ENCODE measurements around the gene DOCK10. TPM values are rescaled to one million over a fixed set of nuclear protein-coding genes. Genes with fewer than 3 reads are reported as not detected.

The DOCK10 gene
- total RNA-seq, 4 donors from 2014 or later, result 11.9 to 42.0 (median 17.9) TPM

DNA sequence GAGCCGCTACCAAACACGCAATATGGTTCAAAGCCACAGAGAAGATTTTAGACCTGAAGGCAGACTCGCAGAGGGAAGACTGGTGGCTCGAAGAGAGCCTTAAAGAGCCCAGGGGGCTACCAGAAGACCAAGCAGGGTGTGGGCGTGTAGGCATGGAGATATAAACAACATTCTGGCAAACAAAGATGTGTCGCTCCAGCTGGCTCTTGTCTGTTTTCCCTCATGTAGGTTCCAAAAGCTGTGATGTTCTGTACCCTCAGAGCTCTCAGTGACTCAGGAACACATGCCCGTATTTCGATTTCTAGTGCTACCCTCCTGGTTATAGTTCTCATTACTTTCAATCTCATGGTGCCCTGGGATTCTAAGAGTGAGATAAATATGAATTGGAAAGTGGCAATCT lies 44.5 kb downstream of the DOCK10 start:
- no peak for ATAC-seq (ENCODE audit: low FRiP score)
- no peak for DNase-seq (ENCODE audit: low spot score)
- TF ChIP-seq, protein P1, sequence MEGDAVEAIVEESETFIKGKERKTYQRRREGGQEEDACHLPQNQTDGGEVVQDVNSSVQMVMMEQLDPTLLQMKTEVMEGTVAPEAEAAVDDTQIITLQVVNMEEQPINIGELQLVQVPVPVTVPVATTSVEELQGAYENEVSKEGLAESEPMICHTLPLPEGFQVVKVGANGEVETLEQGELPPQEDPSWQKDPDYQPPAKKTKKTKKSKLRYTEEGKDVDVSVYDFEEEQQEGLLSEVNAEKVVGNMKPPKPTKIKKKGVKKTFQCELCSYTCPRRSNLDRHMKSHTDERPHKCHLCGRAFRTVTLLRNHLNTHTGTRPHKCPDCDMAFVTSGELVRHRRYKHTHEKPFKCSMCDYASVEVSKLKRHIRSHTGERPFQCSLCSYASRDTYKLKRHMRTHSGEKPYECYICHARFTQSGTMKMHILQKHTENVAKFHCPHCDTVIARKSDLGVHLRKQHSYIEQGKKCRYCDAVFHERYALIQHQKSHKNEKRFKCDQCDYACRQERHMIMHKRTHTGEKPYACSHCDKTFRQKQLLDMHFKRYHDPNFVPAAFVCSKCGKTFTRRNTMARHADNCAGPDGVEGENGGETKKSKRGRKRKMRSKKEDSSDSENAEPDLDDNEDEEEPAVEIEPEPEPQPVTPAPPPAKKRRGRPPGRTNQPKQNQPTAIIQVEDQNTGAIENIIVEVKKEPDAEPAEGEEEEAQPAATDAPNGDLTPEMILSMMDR (IDR thresholded peaks at IDR 0.05), result no peak

DNA sequence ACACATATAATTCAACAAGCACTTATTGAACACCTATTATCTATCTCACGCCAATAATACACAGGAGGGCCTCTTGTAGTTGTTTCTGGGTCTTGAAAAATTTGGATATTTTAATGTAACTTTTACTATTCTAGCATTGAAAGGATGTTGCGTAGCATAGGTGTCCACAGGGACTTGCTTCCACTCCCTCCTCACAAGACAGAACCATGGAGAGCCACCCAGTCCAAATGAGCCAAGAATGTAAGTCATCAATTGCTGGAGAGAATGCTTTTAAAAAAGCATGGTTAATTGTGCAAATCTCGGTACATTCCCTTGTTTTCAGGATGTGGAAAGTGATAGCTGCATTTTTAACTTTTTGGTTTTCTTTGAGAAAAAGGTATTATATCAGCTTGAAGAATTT lies 46.8 kb downstream of the DOCK10 start:
- ATAC-seq (ENCODE audit: low FRiP score), result no peak
- no peak for DNase-seq (ENCODE audit: low spot score)

DNA sequence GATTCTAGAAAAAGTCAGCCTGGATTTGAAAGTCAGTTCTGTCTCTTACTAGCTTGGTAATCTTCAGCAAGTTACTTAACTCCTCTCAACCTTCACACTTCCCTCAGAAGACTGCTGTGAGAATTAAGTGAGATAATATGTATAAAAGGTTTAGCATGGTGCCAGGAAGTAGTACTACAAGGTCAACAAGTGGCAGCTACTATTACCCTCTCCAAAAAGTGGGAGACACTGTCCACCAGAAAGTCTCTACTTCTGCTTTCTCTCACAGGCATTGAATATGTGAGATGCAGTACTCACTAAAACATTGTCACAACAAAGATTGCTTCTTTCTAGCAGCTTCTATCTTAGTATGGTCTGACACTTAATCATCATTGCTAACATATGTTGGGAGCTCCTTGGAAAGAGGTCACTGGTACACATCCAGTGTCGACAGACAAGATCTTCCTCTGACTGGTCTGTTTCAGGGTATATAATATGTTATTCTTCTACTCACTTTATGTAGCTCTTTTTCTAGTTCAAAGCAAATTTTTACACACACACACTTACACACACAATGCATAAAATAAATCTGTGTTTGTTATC lies 47.9 kb downstream of the DOCK10 start:
- TF ChIP-seq, protein P1 (IDR thresholded peaks at IDR 0.05), result no peak
- ATAC-seq (ENCODE audit: low FRiP score) (no peak), DNase-seq (ENCODE audit: low spot score) (no peak)

More for the DNA sequence above, 46.8 kb downstream of the DOCK10 start:
- TF ChIP-seq, protein P1 (IDR thresholded peaks at IDR 0.05), result no peak

DNA sequence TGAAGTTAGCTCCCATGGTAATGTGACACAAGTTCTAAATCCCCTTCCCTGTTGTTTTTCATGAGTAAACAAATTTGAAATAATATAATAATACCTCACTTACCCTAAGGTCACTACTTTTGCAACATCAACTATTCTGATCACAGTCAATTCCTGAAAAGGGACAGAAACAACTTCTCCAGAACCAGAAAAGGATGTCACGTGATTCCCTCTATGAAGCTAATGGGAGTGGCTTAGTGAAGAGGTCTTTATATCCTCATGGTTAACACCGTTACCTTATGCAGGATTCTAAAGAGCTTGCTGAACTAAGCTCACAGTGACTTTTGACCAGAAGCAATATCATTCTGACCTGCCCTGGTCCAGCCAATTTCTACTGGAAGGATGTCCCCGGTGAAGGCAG lies 51.6 kb downstream of the DOCK10 start:
- no peak for DNase-seq (ENCODE audit: low spot score)
- TF ChIP-seq, protein P1 (IDR thresholded peaks at IDR 0.05), result no peak
- no peak for ATAC-seq (ENCODE audit: low FRiP score)

DNA sequence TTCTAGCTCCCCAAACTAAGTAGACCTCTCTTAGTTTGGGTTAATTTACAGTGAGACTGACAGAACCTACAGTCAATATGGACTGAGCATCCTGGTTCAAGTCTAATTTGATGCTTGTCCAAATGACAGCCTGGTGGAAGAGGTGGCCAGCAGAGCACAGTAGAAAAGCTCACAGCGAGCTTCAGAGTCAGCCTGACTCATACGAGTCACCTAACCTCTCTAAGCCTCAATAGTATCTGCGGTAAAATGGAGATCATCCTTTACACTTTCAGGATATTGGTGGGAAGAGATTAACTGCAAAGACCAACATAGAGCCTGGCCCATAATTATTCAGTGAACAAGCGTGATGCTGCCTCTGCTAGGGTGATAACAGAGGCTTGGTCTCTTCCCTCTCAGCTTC lies 54.5 kb downstream of the DOCK10 start:
- TF ChIP-seq, protein P1 (IDR thresholded peaks at IDR 0.05), result no peak
- DNase-seq (ENCODE audit: low spot score), result no peak
- ATAC-seq (ENCODE audit: low FRiP score), result no peak

DNA sequence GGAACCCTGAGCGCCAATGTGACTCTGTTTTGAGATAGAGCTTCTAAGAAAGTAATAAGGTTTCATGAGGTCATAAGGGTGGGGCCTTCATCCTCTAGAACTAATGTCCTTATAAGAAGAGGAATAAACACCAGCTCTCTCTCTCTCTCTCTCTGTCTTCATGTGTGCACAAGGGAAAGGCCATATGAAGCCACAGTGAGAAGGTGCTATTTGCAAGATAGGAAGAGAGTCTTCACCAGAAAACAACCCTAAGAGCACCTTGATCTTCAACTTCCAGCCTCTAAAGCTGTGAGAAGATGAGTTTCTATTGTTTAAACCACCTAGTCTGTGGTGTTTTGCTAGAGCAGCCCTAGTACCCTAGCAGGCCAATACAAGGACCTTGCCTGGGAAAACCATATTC lies 55.8 kb downstream of the DOCK10 start:
- ATAC-seq (ENCODE audit: low FRiP score) (no peak), DNase-seq (ENCODE audit: low spot score) (no peak)
- TF ChIP-seq, protein P1 (IDR thresholded peaks at IDR 0.05), result no peak

DNA sequence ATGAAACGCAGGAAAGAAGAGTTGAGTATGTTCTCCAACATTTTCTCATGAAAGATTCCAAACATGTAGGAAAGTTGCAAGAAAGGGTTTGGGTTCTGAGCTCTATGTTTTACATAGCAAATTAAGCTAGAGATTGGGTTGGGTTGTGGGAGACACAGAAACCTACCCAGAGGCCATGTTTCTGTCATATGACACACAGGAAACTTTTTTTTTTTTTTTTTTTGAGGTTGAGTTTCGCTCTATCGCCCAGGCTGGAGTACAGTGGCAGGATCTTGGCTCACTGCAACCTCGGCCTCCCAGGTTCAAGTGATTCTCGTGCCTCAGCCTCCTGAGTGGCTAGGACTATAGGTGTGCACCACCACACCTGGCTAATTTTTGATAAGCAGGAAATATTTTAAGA lies 57.6 kb downstream of the DOCK10 start:
- TF ChIP-seq, protein P1 (IDR thresholded peaks at IDR 0.05), result no peak
- ATAC-seq (ENCODE audit: low FRiP score), result no peak

More for the DNA sequence above, 57.6 kb downstream of the DOCK10 start:
- DNase-seq (ENCODE audit: low spot score), result no peak
